ENCODE data around the gene DEFB123. TPM values are rescaled to one million over a fixed set of nuclear protein-coding genes. Genes with fewer than 3 reads are reported as not detected.

Gene DEFB123, protein sequence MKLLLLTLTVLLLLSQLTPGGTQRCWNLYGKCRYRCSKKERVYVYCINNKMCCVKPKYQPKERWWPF
- total RNA-seq, result not detected
- polyA plus RNA-seq, result not detected

DNA sequence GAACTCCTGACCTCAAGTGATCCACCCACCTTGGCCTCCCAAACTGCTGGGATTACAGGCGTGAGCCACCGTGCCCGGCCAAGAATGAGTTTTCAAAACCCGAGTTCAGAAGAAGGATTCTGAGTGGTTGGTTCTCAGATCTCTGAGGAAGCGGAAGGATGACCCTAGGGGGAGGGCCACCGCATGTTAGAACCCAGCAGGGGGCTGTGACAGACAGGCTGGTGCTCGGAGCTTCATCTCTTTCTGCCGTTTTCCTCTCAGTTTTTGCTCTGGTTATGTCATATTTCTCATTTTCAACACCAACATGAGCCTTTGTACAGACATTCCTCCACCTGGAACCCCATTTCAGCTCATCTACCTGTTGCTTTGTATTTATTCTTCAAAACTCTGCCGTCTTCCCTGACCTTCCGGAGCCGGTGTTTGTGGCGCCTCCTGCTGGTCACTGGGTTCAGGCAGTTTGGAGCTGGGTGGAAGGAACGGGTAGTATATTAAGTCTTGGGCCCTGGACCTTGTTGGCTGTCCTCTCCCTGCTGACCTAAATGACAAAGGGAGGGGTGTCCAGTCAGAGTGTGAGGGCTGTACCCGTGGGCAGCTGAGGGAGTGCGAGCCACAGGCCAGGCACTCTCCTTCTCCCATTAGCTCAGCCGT, at the start of gene DEFB123:
Gene DEFB123 (plus strand): TSS at position 621 of the 648 bp plus-strand sequence. CDS start 67 bp downstream, outside the sequence.
- intact Hi-C loops (cut with DNase I), result no loop called here
- Histone ChIP-seq H3K27ac (no peak within 1 kb of the TSS), H3K27me3 (no peaks in the 10 kb centered on the region), H3K36me3 (no peaks in the 10 kb centered on the region), H3K9me3 (no peaks in the 10 kb centered on the region), H3K4me1 (no peaks in the 10 kb centered on the region), H3K4me3 (no peak within 1 kb of the TSS)
- FAIRE-seq (no peak), DNase-seq (no peak), ATAC-seq (no peak)
- TF ChIP-seq, protein P1, sequence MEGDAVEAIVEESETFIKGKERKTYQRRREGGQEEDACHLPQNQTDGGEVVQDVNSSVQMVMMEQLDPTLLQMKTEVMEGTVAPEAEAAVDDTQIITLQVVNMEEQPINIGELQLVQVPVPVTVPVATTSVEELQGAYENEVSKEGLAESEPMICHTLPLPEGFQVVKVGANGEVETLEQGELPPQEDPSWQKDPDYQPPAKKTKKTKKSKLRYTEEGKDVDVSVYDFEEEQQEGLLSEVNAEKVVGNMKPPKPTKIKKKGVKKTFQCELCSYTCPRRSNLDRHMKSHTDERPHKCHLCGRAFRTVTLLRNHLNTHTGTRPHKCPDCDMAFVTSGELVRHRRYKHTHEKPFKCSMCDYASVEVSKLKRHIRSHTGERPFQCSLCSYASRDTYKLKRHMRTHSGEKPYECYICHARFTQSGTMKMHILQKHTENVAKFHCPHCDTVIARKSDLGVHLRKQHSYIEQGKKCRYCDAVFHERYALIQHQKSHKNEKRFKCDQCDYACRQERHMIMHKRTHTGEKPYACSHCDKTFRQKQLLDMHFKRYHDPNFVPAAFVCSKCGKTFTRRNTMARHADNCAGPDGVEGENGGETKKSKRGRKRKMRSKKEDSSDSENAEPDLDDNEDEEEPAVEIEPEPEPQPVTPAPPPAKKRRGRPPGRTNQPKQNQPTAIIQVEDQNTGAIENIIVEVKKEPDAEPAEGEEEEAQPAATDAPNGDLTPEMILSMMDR (IDR thresholded peaks at IDR 0.05), result no peak
- WGBS, 2 donors, result 64 to 70% methylated on average over 16 of the region's 16 CpGs

DNA sequence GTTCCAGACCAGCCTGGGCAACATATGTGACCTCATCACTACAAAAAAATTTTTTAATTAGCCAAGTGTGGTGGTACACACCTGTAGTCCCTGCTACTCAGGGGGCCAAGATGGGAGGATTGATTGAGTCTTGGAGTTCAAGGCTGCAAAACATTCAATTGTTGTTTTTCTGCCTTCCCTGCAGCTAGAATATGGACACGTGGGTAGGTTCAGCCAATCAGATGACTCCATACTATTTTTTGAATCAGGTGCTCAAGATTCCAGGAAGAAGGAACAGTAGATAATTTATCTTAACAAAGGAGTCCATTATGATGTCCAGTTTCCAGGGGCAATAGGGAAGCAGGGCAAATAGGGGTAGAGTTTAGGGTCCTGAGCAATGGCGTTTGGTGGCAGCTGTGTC, 47.6 kb upstream of the DEFB123 start:
- Histone ChIP-seq H3K4me3 (no peak overlapping the region), H3K36me3 (no peaks in the 10 kb centered on the region), H3K27me3 (no peaks in the 10 kb centered on the region), H3K4me1 (no peaks in the 10 kb centered on the region), H3K9me3 (no peaks in the 10 kb centered on the region), H3K27ac (no peak overlapping the region)
- TF ChIP-seq, protein P1 (IDR thresholded peaks at IDR 0.05), result no peak
- ATAC-seq, result no peak
- intact Hi-C loops (cut with DNase I), result no loop called here
- DNase-seq, result no peak
- WGBS, 2 donors, result 26 to 54% methylated on average over 2 of the region's 2 CpGs
- no peak for FAIRE-seq

DNA sequence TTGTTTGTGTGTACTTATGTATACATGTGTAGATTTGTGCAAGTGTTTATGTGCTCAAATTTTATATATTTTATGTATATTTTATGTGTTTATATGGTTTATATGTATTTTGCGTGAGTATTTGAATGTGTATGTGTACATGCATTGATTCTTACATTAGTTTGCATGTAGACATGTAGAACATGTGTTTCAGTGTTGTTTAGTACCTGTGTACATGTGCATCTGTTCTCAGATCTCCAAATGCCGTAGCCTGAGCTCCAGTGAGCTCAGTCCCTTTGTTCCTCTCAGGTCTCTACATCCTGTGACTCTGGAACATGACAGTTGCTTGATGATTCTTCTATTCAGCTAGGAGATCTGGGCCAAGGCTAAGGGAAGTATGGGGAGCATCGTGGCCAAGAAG, 45.5 kb upstream of the DEFB123 start:
- Histone ChIP-seq H3K36me3 (no peaks in the 10 kb centered on the region), H3K4me3 (no peak overlapping the region), H3K4me1 (no peaks in the 10 kb centered on the region), H3K9me3 (no peaks in the 10 kb centered on the region), H3K27ac (no peak overlapping the region), H3K27me3 (no peaks in the 10 kb centered on the region)
- intact Hi-C loops (cut with DNase I), result no loop called here
- ATAC-seq (no peak), DNase-seq (no peak), FAIRE-seq (no peak)
- TF ChIP-seq, protein P1 (IDR thresholded peaks at IDR 0.05), result no peak
- WGBS, 2 donors, result 29 to 35% methylated on average over 3 of the region's 3 CpGs

DNA sequence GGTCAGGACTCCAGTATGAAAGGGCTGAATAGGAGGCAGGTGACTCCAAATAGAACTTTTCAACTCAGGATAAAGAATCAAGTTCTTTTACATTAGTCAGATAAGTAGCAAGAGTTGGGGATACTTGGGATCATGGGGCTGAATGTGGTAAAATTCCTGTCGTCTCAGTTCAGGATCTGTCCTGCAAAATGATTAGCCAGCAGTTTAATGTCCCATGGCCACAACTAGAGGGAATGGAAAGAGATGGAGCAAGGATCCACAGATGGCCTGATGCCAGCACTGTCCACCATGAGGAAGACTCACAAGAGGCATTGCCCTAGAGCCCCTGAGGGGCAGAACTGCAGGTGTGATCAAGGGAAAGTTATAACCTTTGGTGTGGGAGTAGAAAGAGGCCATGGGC, 36.5 kb upstream of the DEFB123 start:
- H3K9me3 ChIP-seq, result no peaks in the 10 kb centered on the region
- TF ChIP-seq, protein P1 (IDR thresholded peaks at IDR 0.05), result no peak
- H3K36me3 ChIP-seq, result no peaks in the 10 kb centered on the region
- H3K4me3 ChIP-seq, result no peak overlapping the region
- DNase-seq (no peak), ATAC-seq (no peak), FAIRE-seq (no peak)
- intact Hi-C loops (cut with DNase I), result no loop called here
- H3K27me3 ChIP-seq, result no peaks in the 10 kb centered on the region
- H3K4me1 ChIP-seq, result no peaks in the 10 kb centered on the region
- H3K27ac ChIP-seq, result no peak overlapping the region
- WGBS, 2 donors, result 5 to 30% methylated on average over 1 of the region's 1 CpG

DNA sequence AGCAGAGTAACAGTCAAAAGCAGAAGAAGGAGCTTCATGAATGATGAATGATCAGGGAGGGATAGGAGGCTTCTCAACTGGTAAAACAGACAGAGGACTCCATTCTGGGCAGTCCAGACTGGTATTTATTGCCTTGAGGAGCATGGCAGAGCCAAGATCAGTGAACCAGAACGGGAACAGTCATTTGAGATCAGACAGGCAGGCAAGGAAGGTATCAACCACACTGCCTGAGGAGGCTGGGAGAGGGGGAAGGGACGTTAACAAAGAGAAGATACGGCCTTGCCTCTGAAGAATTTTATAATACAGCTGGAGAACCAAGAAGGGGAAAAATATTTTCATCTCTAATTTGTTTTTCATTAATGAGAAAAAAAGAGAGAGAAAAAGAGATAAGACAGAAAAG, 34.3 kb upstream of the DEFB123 start, which contains the start of gene DEFB121:
Gene DEFB121 (minus strand): TSS at position 101 of the 400 bp plus-strand sequence. CDS start 63 bp downstream, at position 38.
- Histone ChIP-seq H3K27me3 (no peaks in the 10 kb centered on the region), H3K4me3 (no peak within 1 kb of the TSS), H3K36me3 (no peaks in the 10 kb centered on the region), H3K27ac (no peak within 1 kb of the TSS), H3K9me3 (no peaks in the 10 kb centered on the region), H3K4me1 (no peaks in the 10 kb centered on the region)
- 28 to 30% methylated on average over 3 of the region's 3 CpGs for WGBS, 2 donors
- TF ChIP-seq, protein P1 (IDR thresholded peaks at IDR 0.05), result no peak
- intact Hi-C loops (cut with DNase I), result no loop called here
- DNase-seq, result no peak
- no peak for FAIRE-seq
- no peak for ATAC-seq

Data from pancreas (tissue), 10 donors.